ENCODE data around the gene C1orf74.

Gene C1orf74

DNA sequence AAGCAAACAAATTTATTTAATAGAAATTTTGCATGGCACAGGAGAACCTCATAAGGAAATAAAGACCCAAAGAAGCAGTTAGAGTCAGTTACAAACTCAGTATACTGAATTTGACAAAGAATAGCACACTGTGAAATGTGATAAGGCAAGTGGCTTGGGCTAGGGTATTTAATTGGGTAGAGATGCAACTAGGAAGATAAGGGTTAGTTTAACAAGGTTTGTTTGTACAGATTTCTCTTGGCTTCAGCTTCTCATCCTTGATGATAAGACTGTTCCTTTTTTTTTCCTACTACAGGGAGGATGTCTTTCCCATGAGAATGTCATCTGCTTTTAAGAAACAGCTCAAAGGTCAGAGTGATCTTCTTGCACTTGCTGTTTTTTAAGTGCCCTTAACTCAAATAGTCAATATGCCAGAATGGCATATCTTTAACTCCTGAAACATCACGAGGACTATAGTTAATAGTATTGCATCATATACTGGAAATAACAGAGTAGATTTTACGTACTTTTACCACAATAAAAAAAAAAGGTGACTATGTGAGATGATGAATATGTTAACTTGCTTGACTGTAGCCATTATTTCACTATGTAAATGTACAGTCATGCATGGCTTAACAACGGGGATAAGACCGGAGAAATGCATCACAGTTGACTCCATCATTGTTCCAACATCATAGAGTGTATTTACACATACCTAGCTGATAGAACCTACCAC lies 37.8 kb downstream of the C1orf74 start:
- no peak for DNase-seq (ENCODE audit: low read depth in 2 of 2)

DNA sequence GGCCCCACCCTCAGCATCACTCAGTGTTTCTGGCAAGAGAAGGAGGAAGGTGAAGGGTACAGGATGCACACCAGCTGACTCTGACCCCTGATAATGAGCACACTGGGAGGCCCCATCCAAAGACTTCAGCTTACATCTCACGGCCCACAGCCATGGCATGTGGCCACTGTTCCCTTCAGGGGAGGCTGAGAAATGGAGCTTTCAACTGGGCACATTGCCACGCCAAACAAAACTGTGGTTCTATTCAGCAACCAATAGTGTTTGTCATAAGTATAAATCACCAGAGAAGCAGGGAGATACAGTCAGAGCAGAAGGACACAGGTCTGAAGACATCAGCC lies 41.2 kb downstream of the C1orf74 start:
- DNase-seq (ENCODE audit: low read depth in 2 of 2), result no peak

DNA sequence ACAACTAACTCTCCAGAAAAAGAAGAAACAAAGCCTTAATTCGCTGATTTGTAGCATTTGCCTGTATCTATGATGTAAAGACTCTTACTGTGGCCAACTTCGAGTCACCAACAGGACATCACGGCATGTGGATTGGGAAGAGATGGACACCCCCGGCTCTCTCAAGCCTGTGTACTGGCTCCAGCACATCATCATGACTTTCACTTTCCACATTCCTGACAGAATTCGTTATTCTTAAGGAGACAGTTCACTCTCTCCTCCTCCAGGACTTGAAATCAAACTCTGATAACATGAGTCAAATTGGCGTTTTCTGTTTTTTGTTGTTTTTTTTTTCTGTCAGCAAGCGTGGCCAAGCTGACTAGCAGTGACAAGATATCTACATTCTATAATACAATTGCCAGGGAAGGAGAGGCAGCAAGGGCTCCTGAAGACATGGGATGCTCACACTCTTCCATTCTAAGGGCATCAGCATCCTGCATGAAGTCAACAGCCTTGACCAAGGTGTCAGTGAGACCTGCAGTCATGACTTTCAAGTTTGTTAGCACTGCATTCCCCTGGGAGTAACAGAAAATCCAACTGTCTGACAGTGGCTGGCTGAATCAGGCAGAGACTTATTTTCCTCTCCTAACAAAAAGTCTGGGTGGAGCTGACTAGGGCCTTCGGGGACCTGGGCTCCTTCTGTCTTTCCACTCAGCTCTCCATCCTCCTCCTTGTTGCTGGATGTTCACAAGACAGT lies 41.8 kb downstream of the C1orf74 start:
- DNase-seq (ENCODE audit: low read depth in 2 of 2), result no peak

- DNase-seq (ENCODE audit: low read depth in 2 of 2), result no peak
Observed at GRCh38 chr1:209741889-209742288, 42.5 kb downstream of the C1orf74 start.

- no peak for DNase-seq (ENCODE audit: low read depth in 2 of 2)
Observed at GRCh38 chr1:209741193-209741592, 43.2 kb downstream of the C1orf74 start.

DNA sequence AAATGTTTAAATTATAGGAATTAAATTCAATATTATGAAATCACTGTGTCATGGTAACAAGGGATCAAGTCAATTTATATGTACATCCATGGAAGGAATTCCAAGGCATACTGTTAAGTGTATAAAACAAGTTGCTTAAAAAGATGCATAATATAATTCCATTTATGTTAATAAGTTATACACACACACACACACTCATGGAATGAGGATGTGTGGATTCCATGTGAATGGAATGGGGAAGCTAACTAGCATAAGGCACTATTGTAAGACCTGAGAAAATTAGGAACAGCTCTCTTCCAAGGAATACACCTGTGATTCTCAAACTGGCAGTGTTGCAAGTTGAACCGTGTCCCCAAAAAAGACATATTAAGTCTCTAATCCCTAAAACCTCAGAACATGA lies 46.1 kb downstream of the C1orf74 start:
- no peak for DNase-seq (ENCODE audit: low read depth in 2 of 2)

DNA sequence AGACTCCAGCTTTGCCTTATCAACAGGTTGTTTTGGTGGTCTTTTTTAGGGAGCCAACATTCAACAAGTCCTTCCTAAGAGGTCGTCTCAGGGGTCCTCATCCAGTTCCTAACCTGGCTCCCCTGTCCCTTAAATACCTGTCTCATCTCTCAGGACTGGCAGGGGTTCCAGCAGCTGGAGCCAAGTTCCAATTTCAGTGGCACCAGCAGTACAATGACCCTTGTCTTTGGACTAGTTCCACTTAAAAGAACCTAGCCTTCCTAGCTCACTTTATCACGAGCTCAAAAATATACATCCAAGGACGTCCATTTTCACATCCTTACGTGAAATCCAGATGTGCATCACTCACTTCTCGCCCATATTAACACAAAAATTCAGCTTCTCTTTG lies 47.2 kb downstream of the C1orf74 start:
- DNase-seq (ENCODE audit: low read depth in 2 of 2), result no peak

GRCh38 chr1:209736490-209737117 lies 47.8 kb downstream of the C1orf74 start:
- no peak for DNase-seq (ENCODE audit: low read depth in 2 of 2)

DNA sequence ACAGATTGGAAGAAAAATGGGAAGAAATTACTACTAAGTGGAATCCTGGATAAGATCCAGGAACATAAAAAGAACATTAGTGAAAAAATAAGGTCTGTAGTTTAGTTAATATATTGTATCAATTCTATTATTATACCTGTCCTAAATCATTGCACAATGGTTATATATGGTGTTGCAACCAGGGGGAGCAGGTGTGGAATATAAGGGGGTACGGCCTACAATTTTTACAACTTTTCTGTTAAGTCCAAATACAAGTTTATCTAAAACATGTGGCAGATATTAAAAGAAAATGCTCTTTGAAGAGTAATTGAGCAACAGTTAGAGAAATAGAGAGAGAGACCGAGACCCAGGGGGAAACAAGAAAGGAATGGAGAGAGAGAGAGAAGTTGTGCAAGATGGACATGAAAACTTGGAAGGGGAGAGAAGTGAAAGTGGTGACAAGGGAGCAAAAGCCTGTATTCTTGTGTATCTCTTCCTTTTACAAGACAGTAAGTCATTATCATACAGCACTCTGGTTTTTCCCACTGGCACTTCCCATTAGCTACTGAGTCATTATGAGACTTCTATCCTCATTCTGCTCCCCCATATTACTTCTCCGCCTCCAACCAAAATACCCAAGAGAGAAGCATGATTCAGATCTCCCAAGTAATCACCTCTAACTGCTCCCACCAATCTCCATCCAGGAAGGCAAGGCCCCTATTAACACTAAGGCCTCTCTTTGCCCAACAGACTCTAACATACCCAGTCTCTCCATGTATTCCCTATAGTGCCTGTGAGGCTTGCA lies 50.8 kb downstream of the C1orf74 start:
- no peak for DNase-seq (ENCODE audit: low read depth in 2 of 2)

DNA sequence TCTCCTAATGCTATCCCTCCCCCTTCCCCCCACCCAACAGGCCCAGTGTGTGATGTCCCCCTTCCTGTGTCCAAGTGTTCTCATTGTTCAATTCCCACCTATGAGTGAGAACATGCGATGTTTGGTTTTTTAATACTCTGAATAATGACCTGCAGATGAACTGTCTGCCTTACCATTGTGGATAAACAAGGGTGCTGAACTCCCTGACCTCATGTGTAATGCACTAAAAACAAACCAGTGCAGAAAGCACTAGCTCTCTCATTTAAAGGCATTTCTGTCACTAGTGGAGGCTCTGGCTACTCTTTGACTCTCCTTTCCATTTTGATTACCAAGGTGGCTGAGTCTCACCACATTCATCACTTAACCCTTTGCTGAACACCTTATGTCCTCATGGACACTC lies 51.6 kb downstream of the C1orf74 start:
- no peak for DNase-seq (ENCODE audit: low read depth in 2 of 2)

- no peak for DNase-seq (ENCODE audit: low read depth in 2 of 2)
Observed at GRCh38 chr1:209729436-209729835, 54.9 kb downstream of the C1orf74 start.

Data from stimulated activated CD8-positive, alpha-beta memory T cell treated with anti-CD3 and anti-CD28 coated beads, Interleukin-2, amount 100 ng/mL, for 1 hour (primary cell).